HCT116 (cell line): Measurements from ENCODE around the gene TMEM266. TPM values are rescaled to one million over a fixed set of nuclear protein-coding genes. Genes with fewer than 3 reads are reported as not detected.

Experiments used
- ATAC-seq: fragments of 200-7000 bp; cut with Tn5 transposase; 2 replicates; pipeline ENCODE4 v1.9.1; 2020; ENCODE audit warnings: mild to moderate bottlenecking, moderate library complexity
- BruUV-seq: library from RNA; stranded (reverse); fragments of 400-500 nt; replicated peaks from 2 replicates; lab custom pipeline; 2021; lab: Mats Ljungman, UMichigan
- CTCF ChIA-PET: fragments of 300-600 bp; sonication (Branson Sonifier 250); formaldehyde crosslinking; loops from one replicate; lab custom pipeline; 2021; ENCODE audit warnings: antibody characterized with exemption; lab: Charles Lee
- POLR2A ChIA-PET: fragments of 300-600, 350-600 bp; sonication (Branson Sonifier 250); formaldehyde crosslinking; loops from one replicate; lab custom pipeline; 2021; ENCODE audit warnings: antibody characterized with exemption; lab: Charles Lee
- RAD21 ChIA-PET, 2 experiments: fragments of 300-600 bp; sonication (Branson Sonifier 250); formaldehyde crosslinking; loops; one replicate each; lab custom pipeline; 2023; ENCODE audit warnings: low total read pairs in 2 of 2; ENCODE audit not compliant: uncharacterized antibody in 2 of 2, unreplicated experiment in 2 of 2, low non-redundant PET in 1 of 2; lab: Charles Lee
- DNase-seq: peaks from one replicate; pipeline ENCODE4 v3.0.0-alpha.2; 2010; ENCODE audit warnings: low read depth, low spot score
- H2AFZ ChIP-seq: fragments of 200-600 bp; shearing (Covaris generic), sonication (generic); 2 replicates; pipeline ENCODE4 v1.6.1; 2017; ENCODE audit warnings: low read depth, mixed run types, mixed read lengths, antibody characterized with exemption, low read length; ENCODE audit not compliant: poor library complexity, severe bottlenecking
- H3K27ac ChIP-seq: 2 replicates; pipeline ENCODE4 v1.5.1; 2012; ENCODE audit warnings: low read depth, low read length
- H3K27me3 ChIP-seq: fragments of 200-600 bp; sonication (generic); 2 replicates; pipeline ENCODE4 v1.6.1; 2016; ENCODE audit warnings: mixed run types, low read length, mixed read lengths; ENCODE audit not compliant: insufficient read depth
- H3K36me3 ChIP-seq, 2 experiments: fragments of 200-500 bp in 1 of 2; fragments of 200-600 bp in 1 of 2; sonication (Bioruptor generic) in 1 of 2; sonication (generic) in 1 of 2; 2 replicates each; pipeline versions ENCODE4 v1.5.1 to v1.6.1; 2014 to 2016; ENCODE audit warnings: low read length in 2 of 2, inconsistent platforms in 1 of 2, mixed read lengths in 1 of 2, mixed run types in 1 of 2; ENCODE audit not compliant: insufficient read depth in 2 of 2, control insufficient read depth in 1 of 2
- H3K4me1 ChIP-seq, 2 experiments: fragments of 200-600 bp in 1 of 2; sonication (generic) in 1 of 2; 2 replicates each; pipeline versions ENCODE4 v1.5.1 to v1.6.1; 2012 to 2017; ENCODE audit warnings: low read length in 2 of 2, inconsistent platforms in 1 of 2, mild to moderate bottlenecking in 1 of 2, mixed read lengths in 1 of 2, mixed run types in 1 of 2, moderate library complexity in 1 of 2; ENCODE audit not compliant: insufficient read depth in 2 of 2, control insufficient read depth in 1 of 2
- H3K4me2 ChIP-seq: fragments of 200-600 bp; sonication (generic); 2 replicates; pipeline ENCODE4 v1.6.1; 2017; ENCODE audit warnings: mixed run types, low read length, mixed read lengths
- H3K4me3 ChIP-seq, 2 experiments: fragments of 200-600 bp in 1 of 2; sonication (generic) in 1 of 2; replicated peaks in 1 of 2; 2 replicates each; pipeline ENCODE4 v1.5.1; 2011 to 2016; ENCODE audit warnings: low read length in 2 of 2, control low read depth in 1 of 2, low read depth in 1 of 2, mild to moderate bottlenecking in 1 of 2, mixed read lengths in 1 of 2, mixed run types in 1 of 2
- H3K79me2 ChIP-seq: fragments of 200-600 bp; sonication (generic); 2 replicates; pipeline ENCODE4 v1.6.1; 2017; ENCODE audit warnings: mild to moderate bottlenecking, mixed run types, low read length, moderate library complexity, mixed read lengths; ENCODE audit not compliant: insufficient read depth
- H3K9ac ChIP-seq: fragments of 200-600 bp; sonication (generic); 2 replicates; pipeline ENCODE4 v1.6.1; 2016; ENCODE audit warnings: low read length, mixed read lengths
- H3K9me2 ChIP-seq: fragments of 200-600 bp; sonication (generic), shearing (Covaris generic); 2 replicates; pipeline ENCODE4 v1.6.1; 2017; ENCODE audit warnings: mixed run types, mild to moderate bottlenecking, moderate library complexity; ENCODE audit not compliant: insufficient read depth
- H3K9me3 ChIP-seq, 2 experiments: fragments of 200-500 bp in 1 of 2; fragments of 200-600 bp in 1 of 2; sonication (Bioruptor generic) in 1 of 2; sonication (generic) in 1 of 2; 2 replicates each; pipeline ENCODE4 v1.6.1; 2014 to 2017; ENCODE audit warnings: low read length in 2 of 2, mixed read lengths in 2 of 2, inconsistent platforms in 1 of 2, low read depth in 1 of 2, mild to moderate bottlenecking in 1 of 2, mixed run types in 1 of 2, moderate library complexity in 1 of 2; ENCODE audit not compliant: control insufficient read depth in 1 of 2, insufficient read depth in 1 of 2
- H4K20me1 ChIP-seq: fragments of 200-600 bp; sonication (generic), shearing (Covaris generic); 2 replicates; pipeline ENCODE4 v1.6.1; 2017; ENCODE audit warnings: mixed run types, mild to moderate bottlenecking, moderate library complexity; ENCODE audit not compliant: insufficient read depth
- ATF3 ChIP-seq: IDR thresholded peaks from 2 replicates; pipeline ENCODE4 v1.6.1; 2012
- CBX3 ChIP-seq: IDR thresholded peaks from 2 replicates; pipeline ENCODE4 v1.6.1; 2012; ENCODE audit warnings: low read depth
- CEBPB ChIP-seq: IDR thresholded peaks from 2 replicates; pipeline ENCODE4 v1.6.1; 2012; ENCODE audit warnings: low read depth
- EZH2 ChIP-seq: fragments of 200-600 bp; sonication (generic); IDR thresholded peaks from 2 replicates; pipeline ENCODE4 v1.6.1; 2017; ENCODE audit warnings: antibody characterized with exemption, mixed run types
- JUND ChIP-seq: IDR thresholded peaks from 2 replicates; pipeline ENCODE4 v1.6.1; 2012
- MAX ChIP-seq: IDR thresholded peaks from 2 replicates; pipeline ENCODE4 v1.6.1; 2012
- POLR2A ChIP-seq: IDR thresholded peaks from 2 replicates; pipeline ENCODE4 v1.7.0; 2011; ENCODE audit warnings: borderline replicate concordance; ENCODE audit not compliant: insufficient read depth, insufficient read length; ENCODE audit errors: extremely low read depth
- POLR2AphosphoS5 ChIP-seq: IDR thresholded peaks from 2 replicates; pipeline ENCODE4 v1.6.1; 2011; ENCODE audit warnings: mild to moderate bottlenecking, low read depth, low read length, moderate library complexity
- REST ChIP-seq: IDR thresholded peaks from 2 replicates; pipeline ENCODE4 v1.6.1; 2012; ENCODE audit warnings: low read depth
- SRF ChIP-seq: IDR thresholded peaks from 2 replicates; pipeline ENCODE4 v1.6.1; 2012; ENCODE audit warnings: low read depth
- TCF7L2 ChIP-seq: IDR thresholded peaks from 2 replicates; pipeline ENCODE4 v1.7.0; 2011; ENCODE audit warnings: borderline replicate concordance, inconsistent platforms; ENCODE audit not compliant: insufficient read depth, insufficient read length; ENCODE audit errors: extremely low read depth
- YY1 ChIP-seq: IDR thresholded peaks from 2 replicates; pipeline ENCODE4 v1.6.1; 2011; ENCODE audit warnings: low read length, low read depth, moderate library complexity, mild to moderate bottlenecking; ENCODE audit not compliant: insufficient replicate concordance; ENCODE audit errors: extremely low read depth
- ZFX ChIP-seq: fragments of 450-650 bp; IDR thresholded peaks from 2 replicates; pipeline ENCODE4 v1.6.1; 2017
- ZNF274 ChIP-seq: fragments of 200-500 bp; sonication (Bioruptor generic); IDR thresholded peaks from 2 replicates; pipeline ENCODE4 v1.6.1; 2014; ENCODE audit warnings: mild to moderate bottlenecking, low read depth, low read length, inconsistent platforms
- intact Hi-C: fragments of 100-400 bp; cut with micrococcal nuclease; formaldehyde crosslinking; loops from 2 replicates; pipeline ENCODE4 v1.10.0; 2022
- total RNA-seq: library from RNA; stranded (reverse); gene quantifications from one replicate; pipeline ENCODE4 v1.2.1, GENCODE V29; 2021; ENCODE audit not compliant: unreplicated experiment
- TF ChIP-seq, protein P1 (sequence below): IDR thresholded peaks from 2 replicates; pipeline ENCODE4 v1.6.1; 2011; ENCODE audit warnings: mild to moderate bottlenecking, low read length, moderate library complexity; ENCODE audit not compliant: insufficient replicate concordance; ENCODE audit errors: extremely low read depth

Gene TMEM266
- total RNA-seq, 1 experiment from 2014 or later = 0.91 TPM

GRCh38 chr15:76229266-76229665 lies 169.5 kb downstream of the TMEM266 start:
- Histone ChIP-seq H3K9me3 (no peaks in the 10 kb centered on the region), H3K27me3 (no peaks in the 10 kb centered on the region), H4K20me1 (no peaks in the 10 kb centered on the region), H3K9me2 (no peaks in the 10 kb centered on the region), H3K9ac (no peak overlapping the region), H2AFZ (no peak overlapping the region), H3K27ac (no peak overlapping the region), H3K36me3 (peaks cover 2 to 6% of the 10 kb centered on the region in 2 experiments; a peak in 1 of 4 replicates), H3K4me3 (no peak overlapping the region), H3K79me2 (no peaks in the 10 kb centered on the region), H3K4me2 (no peak overlapping the region), H3K4me1 (no peaks in the 10 kb centered on the region)
- TF ChIP-seq ZNF274 = no peak
- no peak for TF ChIP-seq JUND
- no peak for TF ChIP-seq ZFX
- TF ChIP-seq POLR2A = no peak
- no peak for TF ChIP-seq EZH2
- intact Hi-C loops = no loop called here
- DNase-seq (no peak), ATAC-seq (no peak)
- BruUV-seq = TSS peak; percentile 45
- ChIA-PET CTCF (interaction anchor here (0.5 to 0.8 kb wide), 2 partner anchors 227 to 611 kb away, joined by 3 read pairs; no protein-coding TSS in a partner anchor), RAD21 (no interaction called here), POLR2A (no interaction called here)

- no peaks in the 10 kb centered on the region for H3K9me2 ChIP-seq
- H3K27ac ChIP-seq = no peak overlapping the region
- no TSS peak for BruUV-seq
- ChIA-PET CTCF (interaction anchor here (1.6 kb wide), 1 partner anchor 96 kb away, joined by 3 read pairs; no protein-coding TSS in a partner anchor), RAD21 (no interaction called here), POLR2A (no interaction called here)
- intact Hi-C loops = no loop called here
- H4K20me1 ChIP-seq = no peaks in the 10 kb centered on the region; the same call in 1 of the 2 replicates
- no peak overlapping the region for H3K4me3 ChIP-seq
- no peak for DNase-seq
- H3K79me2 ChIP-seq = no peaks in the 10 kb centered on the region
- H3K9ac ChIP-seq = no peak overlapping the region
- peaks cover 0 to 6% of the 10 kb centered on the region in 2 experiments; a peak in 1 of 4 replicates for H3K36me3 ChIP-seq
- H3K27me3 ChIP-seq = no peaks in the 10 kb centered on the region
- H3K9me3 ChIP-seq = no peaks in the 10 kb centered on the region
- ATAC-seq = no peak
- H3K4me2 ChIP-seq = no peak overlapping the region
- H3K4me1 ChIP-seq = no peaks in the 10 kb centered on the region
- no peak overlapping the region for H2AFZ ChIP-seq
- no peak for TF ChIP-seq ATF3
- TF ChIP-seq POLR2A = no peak
- no peak for TF ChIP-seq TCF7L2
- TF ChIP-seq REST = no peak
- no peak for TF ChIP-seq ZNF274
- TF ChIP-seq SRF = no peak
- TF ChIP-seq CEBPB = no peak
- TF ChIP-seq MAX = no peak
- no peak for TF ChIP-seq JUND
- TF ChIP-seq ZFX = no peak
- TF ChIP-seq CBX3 = no peak
- no peak for TF ChIP-seq YY1
- no peak for TF ChIP-seq POLR2AphosphoS5
- TF ChIP-seq, protein P1, sequence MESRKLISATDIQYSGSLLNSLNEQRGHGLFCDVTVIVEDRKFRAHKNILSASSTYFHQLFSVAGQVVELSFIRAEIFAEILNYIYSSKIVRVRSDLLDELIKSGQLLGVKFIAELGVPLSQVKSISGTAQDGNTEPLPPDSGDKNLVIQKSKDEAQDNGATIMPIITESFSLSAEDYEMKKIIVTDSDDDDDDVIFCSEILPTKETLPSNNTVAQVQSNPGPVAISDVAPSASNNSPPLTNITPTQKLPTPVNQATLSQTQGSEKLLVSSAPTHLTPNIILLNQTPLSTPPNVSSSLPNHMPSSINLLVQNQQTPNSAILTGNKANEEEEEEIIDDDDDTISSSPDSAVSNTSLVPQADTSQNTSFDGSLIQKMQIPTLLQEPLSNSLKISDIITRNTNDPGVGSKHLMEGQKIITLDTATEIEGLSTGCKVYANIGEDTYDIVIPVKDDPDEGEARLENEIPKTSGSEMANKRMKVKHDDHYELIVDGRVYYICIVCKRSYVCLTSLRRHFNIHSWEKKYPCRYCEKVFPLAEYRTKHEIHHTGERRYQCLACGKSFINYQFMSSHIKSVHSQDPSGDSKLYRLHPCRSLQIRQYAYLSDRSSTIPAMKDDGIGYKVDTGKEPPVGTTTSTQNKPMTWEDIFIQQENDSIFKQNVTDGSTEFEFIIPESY = no peak
These were observed 174.1 kb downstream of the TMEM266 start for GRCh38 chr15:76233921-76234320.
